Activated CD8-positive, alpha-beta T cell treated with anti-CD3 and anti-CD28 coated beads for 36 hours (primary cell): Measurements from ENCODE around the gene BFSP1. TPM values are rescaled to one million over a fixed set of nuclear protein-coding genes. Genes with fewer than 3 reads are reported as not detected.

Experiments
- ATAC-seq: fragments of 200-7000 bp; cut with Tn5 transposase; one replicate; pipeline ENCODE4 v1.10.0; 2021; ENCODE audit warnings: mild to moderate bottlenecking, moderate library complexity
- CTCF ChIA-PET: fragments of 350-600 bp; sonication (Branson Sonifier 250); formaldehyde crosslinking; loops from one replicate; lab custom pipeline; 2021; ENCODE audit warnings: antibody characterized with exemption; lab: Charles Lee
- POLR2A ChIA-PET: fragments of 350-600 bp; sonication (Branson Sonifier 250); formaldehyde crosslinking; loops from one replicate; lab custom pipeline; 2021; ENCODE audit warnings: antibody characterized with exemption; lab: Charles Lee
- DNase-seq: peaks from one replicate; pipeline ENCODE4 v3.0.0-alpha.2; 2020
- H3K27ac Mint-ChIP-seq: one replicate; pipeline ENCODE4 v1.8.0; 2021; ENCODE audit warnings: mild to moderate bottlenecking, mixed read lengths
- H3K27me3 Mint-ChIP-seq: one replicate; pipeline ENCODE4 v1.8.0; 2021; ENCODE audit warnings: mixed read lengths
- H3K36me3 Mint-ChIP-seq: one replicate; pipeline ENCODE4 v1.8.0; 2021; ENCODE audit warnings: low read depth, mixed read lengths
- H3K4me1 Mint-ChIP-seq: one replicate; pipeline ENCODE4 v1.8.0; 2021; ENCODE audit warnings: low read depth, mixed read lengths
- H3K4me3 Mint-ChIP-seq: one replicate; pipeline ENCODE4 v1.8.0; 2021; ENCODE audit warnings: mild to moderate bottlenecking, moderate library complexity, mixed read lengths
- H3K9me3 Mint-ChIP-seq: one replicate; pipeline ENCODE4 v1.8.0; 2021; ENCODE audit warnings: mixed read lengths
- intact Hi-C: fragments of 100-400 bp; cut with micrococcal nuclease; formaldehyde crosslinking; loops from one replicate; pipeline ENCODE4 v1.10.0; 2022
- total RNA-seq, 2 experiments: library from RNA; stranded (reverse); gene quantifications; one replicate each; pipeline ENCODE4 v1.2.3, GENCODE V29; 2021
- TF ChIP-seq, protein P1 (sequence below): fragments of 200-600 bp; IDR thresholded peaks from one replicate; pipeline ENCODE4 v1.8.0; 2022; ENCODE audit warnings: antibody characterized with exemption, mild to moderate bottlenecking

BFSP1 gene
- total RNA-seq = under 1 TPM; 0.18 TPM

GRCh38 chr20:17530716-17531664 is at the start of gene BFSP1:
Gene BFSP1, minus strand, starts transcription at chr20:17531379. Its CDS starts 50 bp downstream, at chr20:17531329.
- Mint-ChIP-seq H3K4me3 (peak within 1 kb of the TSS; percentile 81), H3K36me3 (no peaks in the 10 kb centered on the region), H3K27ac (peak within 1 kb of the TSS; percentile 68), H3K4me1 (peaks cover 17% of the 10 kb centered on the region), H3K27me3 (peaks cover 15% of the 10 kb centered on the region), H3K9me3 (no peaks in the 10 kb centered on the region)
- intact Hi-C loops = loop anchor here (10.0 kb wide), 1 partner anchor 364 kb away; no protein-coding TSS in a partner anchor
- ChIA-PET POLR2A (interaction anchor here (0.6 to 1.8 kb wide), 7 partner anchors 17 to 942 kb away, joined by 3 to 7 read pairs (median 3); partner anchors contain the start of gene RRBP1), CTCF (interaction anchor here (0.6 to 2.6 kb wide), 8 partner anchors 10 to 368 kb away, joined by 3 to 16 read pairs (median 4); partner anchors contain the start of gene RRBP1)
- peak; percentile 68 for DNase-seq
- TF ChIP-seq, protein P1, sequence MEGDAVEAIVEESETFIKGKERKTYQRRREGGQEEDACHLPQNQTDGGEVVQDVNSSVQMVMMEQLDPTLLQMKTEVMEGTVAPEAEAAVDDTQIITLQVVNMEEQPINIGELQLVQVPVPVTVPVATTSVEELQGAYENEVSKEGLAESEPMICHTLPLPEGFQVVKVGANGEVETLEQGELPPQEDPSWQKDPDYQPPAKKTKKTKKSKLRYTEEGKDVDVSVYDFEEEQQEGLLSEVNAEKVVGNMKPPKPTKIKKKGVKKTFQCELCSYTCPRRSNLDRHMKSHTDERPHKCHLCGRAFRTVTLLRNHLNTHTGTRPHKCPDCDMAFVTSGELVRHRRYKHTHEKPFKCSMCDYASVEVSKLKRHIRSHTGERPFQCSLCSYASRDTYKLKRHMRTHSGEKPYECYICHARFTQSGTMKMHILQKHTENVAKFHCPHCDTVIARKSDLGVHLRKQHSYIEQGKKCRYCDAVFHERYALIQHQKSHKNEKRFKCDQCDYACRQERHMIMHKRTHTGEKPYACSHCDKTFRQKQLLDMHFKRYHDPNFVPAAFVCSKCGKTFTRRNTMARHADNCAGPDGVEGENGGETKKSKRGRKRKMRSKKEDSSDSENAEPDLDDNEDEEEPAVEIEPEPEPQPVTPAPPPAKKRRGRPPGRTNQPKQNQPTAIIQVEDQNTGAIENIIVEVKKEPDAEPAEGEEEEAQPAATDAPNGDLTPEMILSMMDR = no peak
- ATAC-seq = peak; percentile 77

DNA sequence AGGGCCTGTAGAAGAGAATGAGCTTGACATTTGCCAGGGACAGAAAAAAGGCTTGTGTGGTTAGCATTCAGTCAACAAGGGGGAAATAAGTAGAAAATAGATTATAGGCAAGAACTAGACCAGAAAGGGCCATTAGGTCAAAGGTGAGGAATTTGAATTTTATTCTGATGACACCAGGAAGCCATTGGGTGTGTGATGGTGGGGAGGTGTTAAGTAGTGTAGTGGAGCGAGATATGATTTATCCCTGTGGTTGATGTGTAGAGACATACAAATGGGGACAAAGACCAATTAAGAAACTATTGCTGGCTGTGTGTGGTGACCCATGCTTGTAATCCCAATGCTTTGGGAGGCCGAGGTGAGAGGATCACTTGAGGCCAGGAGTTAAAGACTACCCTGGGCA is 49.7 kb upstream of the BFSP1 start:
- Mint-ChIP-seq H3K36me3 (no peaks in the 10 kb centered on the region), H3K27me3 (no peaks in the 10 kb centered on the region), H3K9me3 (no peaks in the 10 kb centered on the region), H3K4me3 (no peak overlapping the region), H3K27ac (no peak overlapping the region), H3K4me1 (peaks cover 27% of the 10 kb centered on the region)
- TF ChIP-seq, protein P1 = no peak
- ChIA-PET CTCF (interaction anchor here (1.5 kb wide), 1 partner anchor 10 kb away, joined by 3 read pairs; no protein-coding TSS in a partner anchor), POLR2A (interaction anchor here (0.6 to 0.7 kb wide), 2 partner anchors 9 to 10 kb away, joined by 3 read pairs; no protein-coding TSS in a partner anchor)
- ATAC-seq = no peak
- no peak for DNase-seq
- intact Hi-C loops = no loop called here

- ChIA-PET CTCF (no interaction called here), POLR2A (interaction anchor here (0.6 to 1.0 kb wide), 3 partner anchors 15 to 28 kb away, joined by 3 to 6 read pairs (median 3); no protein-coding TSS in a partner anchor)
- no peak for DNase-seq
- H3K27ac Mint-ChIP-seq = no peak overlapping the region
- intact Hi-C loops = no loop called here
- no peaks in the 10 kb centered on the region for H3K27me3 Mint-ChIP-seq
- peaks cover 26% of the 10 kb centered on the region for H3K4me1 Mint-ChIP-seq
- TF ChIP-seq, protein P1 = no peak
- peak; percentile 61 for ATAC-seq
- H3K9me3 Mint-ChIP-seq = no peaks in the 10 kb centered on the region
- H3K36me3 Mint-ChIP-seq = peaks cover 1% of the 10 kb centered on the region
- H3K4me3 Mint-ChIP-seq = no peak overlapping the region
Observed at GRCh38 chr20:17579369-17580039, 48.3 kb upstream of the BFSP1 start.

- ChIA-PET CTCF (interaction anchor here (1.4 kb wide), 1 partner anchor 106 kb away, joined by 5 read pairs; the partner anchor contains the start of gene RRBP1), POLR2A (no interaction called here)
Observed at GRCh38 chr20:17576215-17576614, 45.0 kb upstream of the BFSP1 start.

More at GRCh38 chr20:17576215-17576614, 45.0 kb upstream of the BFSP1 start:
- DNase-seq (no peak), ATAC-seq (no peak)
- peaks cover 30% of the 10 kb centered on the region for H3K4me1 Mint-ChIP-seq
- peaks cover 1% of the 10 kb centered on the region for H3K36me3 Mint-ChIP-seq
- H3K9me3 Mint-ChIP-seq = no peaks in the 10 kb centered on the region
- H3K27me3 Mint-ChIP-seq = no peaks in the 10 kb centered on the region
- TF ChIP-seq, protein P1 = no peak
- H3K27ac Mint-ChIP-seq = no peak overlapping the region
- intact Hi-C loops = no loop called here
- no peak overlapping the region for H3K4me3 Mint-ChIP-seq
